Panc1 (cell line): ENCODE measurements around the gene EFEMP1. TPM values are rescaled to one million over a fixed set of nuclear protein-coding genes. Genes with fewer than 3 reads are reported as not detected.
A peak's percentile ranks its signal among the peaks of the same experiment; 100 is the strongest.

Source experiments
- ATAC-seq: fragments of 200-7000 bp; cut with Tn5 transposase; 2 replicates; pipeline ENCODE4 v1.9.1; 2020; ENCODE audit warnings: mild to moderate bottlenecking, moderate library complexity
- BruUV-seq: library from RNA; stranded (reverse); fragments of 400-500 nt; replicated peaks from 2 replicates; lab custom pipeline; 2021; lab: Mats Ljungman, UMichigan
- CTCF ChIA-PET: fragments of 300-600 bp; sonication (Branson Sonifier 250); formaldehyde crosslinking; loops from one replicate; lab custom pipeline; 2022; ENCODE audit warnings: antibody characterized with exemption; lab: Charles Lee
- POLR2A ChIA-PET: fragments of 300-600 bp; sonication (Branson Sonifier 250); formaldehyde crosslinking; loops from one replicate; lab custom pipeline; 2022; ENCODE audit warnings: antibody characterized with exemption; lab: Charles Lee
- DNase-seq: peaks from one replicate; pipeline ENCODE4 v3.0.0-alpha.2; 2010; ENCODE audit warnings: low read depth, low spot score
- H3K27ac ChIP-seq: 2 replicates; pipeline ENCODE4 v1.5.1; 2011; ENCODE audit warnings: mild to moderate bottlenecking, low read length, inconsistent platforms
- H3K27me3 ChIP-seq: fragments of 200-500 bp; sonication (Bioruptor generic); 2 replicates; pipeline ENCODE4 v1.6.0; 2014; ENCODE audit warnings: low read length, inconsistent platforms; ENCODE audit not compliant: control insufficient read depth, insufficient read depth
- H3K36me3 ChIP-seq: fragments of 200-500 bp; sonication (Bioruptor generic); 2 replicates; pipeline ENCODE4 v1.5.1; 2014; ENCODE audit warnings: inconsistent platforms, mild to moderate bottlenecking, low read length, moderate library complexity; ENCODE audit not compliant: control insufficient read depth, insufficient read depth
- H3K4me1 ChIP-seq: 2 replicates; pipeline ENCODE4 v1.5.1; 2011; ENCODE audit warnings: inconsistent platforms, mild to moderate bottlenecking, low read length, moderate library complexity; ENCODE audit not compliant: control insufficient read depth, insufficient read depth
- H3K4me3 ChIP-seq, 2 experiments: 2 replicates each; pipeline ENCODE4 v1.5.1; 2011 to 2012; ENCODE audit warnings: low read depth in 2 of 2, low read length in 2 of 2, mild to moderate bottlenecking in 2 of 2, inconsistent platforms in 1 of 2, moderate library complexity in 1 of 2
- H3K9me3 ChIP-seq: fragments of 200-500 bp; sonication (Bioruptor generic); 2 replicates; pipeline ENCODE4 v1.5.1; 2014; ENCODE audit warnings: low read depth, mild to moderate bottlenecking, inconsistent platforms, low read length, moderate library complexity; ENCODE audit not compliant: control insufficient read depth, insufficient read depth
- CTCF ChIP-seq: fragments of 450-650 bp; IDR thresholded peaks from 2 replicates; pipeline ENCODE4 v1.5.1; 2017; ENCODE audit warnings: mild to moderate bottlenecking
- POLR2AphosphoS5 ChIP-seq: IDR thresholded peaks from 2 replicates; pipeline ENCODE4 v1.6.1; 2012; ENCODE audit warnings: mild to moderate bottlenecking, low read depth, low read length, moderate library complexity
- REST ChIP-seq, 2 experiments: IDR thresholded peaks; 2 replicates each; pipeline ENCODE4 v1.6.1; 2011 to 2012; ENCODE audit warnings: low read depth in 2 of 2, control low read depth in 1 of 2, low read length in 1 of 2, mild to moderate bottlenecking in 1 of 2, moderate library complexity in 1 of 2; ENCODE audit not compliant: insufficient read depth in 1 of 2
- SIN3A ChIP-seq: IDR thresholded peaks from 2 replicates; pipeline ENCODE4 v1.6.1; 2012; ENCODE audit warnings: low read depth, mild to moderate bottlenecking, low read length, moderate library complexity, borderline replicate concordance; ENCODE audit not compliant: insufficient read depth
- TCF7L2 ChIP-seq: IDR thresholded peaks from 2 replicates; pipeline ENCODE4 v1.6.1; 2011; ENCODE audit warnings: mild to moderate bottlenecking, low read depth, low read length, inconsistent platforms
- in situ Hi-C: cut with HindIII; loops from 2 replicates; pipeline ENCODE4 v1.10.0; 2016; ENCODE audit warnings: low sequenced_read_pairs, low pct_unique_long_range_greater_than_20kb
- intact Hi-C: fragments of 100-400 bp; cut with micrococcal nuclease; formaldehyde crosslinking; loops from one replicate; pipeline ENCODE4 v1.10.0; 2022; ENCODE audit not compliant: unreplicated experiment
- total RNA-seq: library from RNA; stranded (reverse); gene quantifications from one replicate; pipeline ENCODE4 v1.2.1, GENCODE V29; 2021; ENCODE audit not compliant: unreplicated experiment

EFEMP1 gene
- total RNA-seq, 1 experiment from 2014 or later, result 15.5 TPM

DNA sequence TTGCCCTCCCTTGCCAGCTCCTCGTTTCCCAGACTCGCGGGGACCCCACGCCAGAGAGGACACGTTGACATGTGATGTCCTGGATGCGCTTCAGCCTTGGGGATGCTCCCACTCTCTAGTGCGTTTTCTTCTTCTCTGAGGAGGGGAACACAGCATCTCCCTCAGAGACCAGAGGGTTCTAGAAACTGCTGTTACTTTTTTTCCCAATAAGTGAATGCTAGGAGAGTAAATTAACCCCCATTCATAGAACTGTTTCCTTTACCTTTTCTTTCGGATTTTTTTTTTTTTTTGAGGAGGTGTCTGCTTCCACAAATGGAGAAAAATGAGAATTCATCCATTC, 370 bp upstream of the EFEMP1 start:
- Histone ChIP-seq H3K27me3 (peaks cover 26% of the 10 kb centered on the region), H3K27ac (no peak overlapping the region), H3K36me3 (no peaks in the 10 kb centered on the region), H3K4me1 (peaks cover 8% of the 10 kb centered on the region), H3K9me3 (no peaks in the 10 kb centered on the region), H3K4me3 (peak overlapping the region; percentile 54 to 62)
- in situ Hi-C loops, result no loop called here
- no peak for DNase-seq
- CTCF ChIA-PET, result no interaction called here
- TF ChIP-seq REST (IDR thresholded peaks at IDR 0.05; ENCODE audit: insufficient read depth in 1 of 2, low read depth in 2 of 2, low read length in 1 of 2), result no peak
- TF ChIP-seq CTCF, result no peak
- TF ChIP-seq POLR2AphosphoS5, result no peak
- TF ChIP-seq SIN3A, result no peak
- TF ChIP-seq TCF7L2, result no peak
- BruUV-seq, result no TSS peak
- intact Hi-C loops, result no loop called here
- POLR2A ChIA-PET, result no interaction called here
- ATAC-seq, result peak; percentile 29

DNA sequence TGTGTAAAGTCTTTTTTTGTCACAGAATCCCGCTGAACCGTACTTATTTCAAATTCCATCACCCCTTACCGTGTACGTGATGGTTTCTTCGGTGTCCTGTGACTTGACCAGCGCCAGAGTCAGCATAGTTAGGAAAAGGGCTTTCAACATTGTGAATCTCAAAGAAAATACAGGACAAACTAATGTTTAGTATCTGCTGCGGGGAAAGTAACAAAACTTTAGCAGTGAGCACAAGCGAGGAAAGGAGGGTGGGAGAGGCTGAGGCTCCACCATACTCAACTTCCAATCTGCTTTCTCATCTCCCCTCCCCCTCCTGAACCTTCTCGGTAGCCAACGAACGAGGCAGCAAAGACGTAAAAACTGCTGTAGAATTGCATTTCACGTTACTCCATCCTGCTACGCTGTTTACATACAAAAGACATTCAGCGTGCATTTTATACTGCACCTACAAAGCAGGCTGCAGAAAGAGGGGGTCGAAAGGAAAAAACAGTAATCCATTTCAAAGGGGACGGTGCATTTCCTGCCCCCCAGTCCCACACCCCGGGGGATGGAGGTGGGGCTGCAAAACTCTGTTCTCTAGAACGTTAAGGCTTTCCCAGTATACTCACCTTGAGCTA, 1.2 kb downstream of the EFEMP1 start:
- TF ChIP-seq TCF7L2, result no peak
- TF ChIP-seq CTCF, result no peak
- no peak for TF ChIP-seq REST (IDR thresholded peaks at IDR 0.05; ENCODE audit: insufficient read depth in 1 of 2, low read depth in 2 of 2, low read length in 1 of 2)
- no peak for TF ChIP-seq SIN3A
- no peak for TF ChIP-seq POLR2AphosphoS5
- H3K9me3 ChIP-seq, result no peaks in the 10 kb centered on the region
- H3K27ac ChIP-seq, result no peak overlapping the region
- BruUV-seq, result no TSS peak
- ATAC-seq (no peak; the same call in 1 of the 2 replicates), DNase-seq (no peak)
- peaks cover 8% of the 10 kb centered on the region for H3K4me1 ChIP-seq
- intact Hi-C loops, result no loop called here
- ChIA-PET CTCF (no interaction called here), POLR2A (no interaction called here)
- no peaks in the 10 kb centered on the region for H3K36me3 ChIP-seq
- H3K4me3 ChIP-seq, result peak overlapping the region in 1 of 2 experiments; percentile 62; a peak in 3 of 4 replicates
- peaks cover 26% of the 10 kb centered on the region for H3K27me3 ChIP-seq
- in situ Hi-C loops, result no loop called here
